Adipose tissue (tissue), 3 donors: ENCODE measurements around the gene GKN2. TPM values are rescaled to one million over a fixed set of nuclear protein-coding genes. Genes with fewer than 3 reads are reported as not detected.

Experiments
- H3K27ac ChIP-seq: one replicate; pipeline ENCODE4 v1.5.1; 2013; ENCODE audit warnings: low read depth, low read length
- WGBS, 3 donors: extraction: QIAGEN DNeasy Blood & Tissue Kit; methylation state at CpG; one replicate each; pipeline ENCODE4 v1.1.7; 2013; 5-methylcytosine and 5-hydroxymethylcytosine counted together
- polyA plus RNA-seq, 3 donors: library from polyadenylated mRNA; stranded (reverse); fragments of 200-250 nt; gene quantifications; one replicate each; pipeline ENCODE4 v1.2.3, GENCODE V29; 2013
- donor health status: healthy with polysubstance abuse.
- donor health status: Bipolar disorder and iron deficiency.
- donor health status: healthy.

The GKN2 gene
- 100 to 1,000 TPM in 1 of 3 donors, 10 to 100 TPM in 1, under 1 TPM in 1; 0.41 to 318 (median 29.8) TPM for polyA plus RNA-seq

GRCh38 chr2:68952887-68953521, at the start of gene GKN2:
Gene GKN2, minus strand, starts transcription at chr2:68952893. Its CDS starts 32 bp downstream, at chr2:68952861.
- 79 to 90% (median 85%) methylated on average over 4 of the region's 4 CpGs for WGBS, 3 donors
- H3K27ac ChIP-seq, result no peak within 1 kb of the TSS

GRCh38 chr2:69001879-69002278, 49.2 kb upstream of the GKN2 start:
- H3K27ac ChIP-seq, result no peak overlapping the region

GRCh38 chr2:68997401-68997800, 44.7 kb upstream of the GKN2 start:
- no peak overlapping the region for H3K27ac ChIP-seq

GRCh38 chr2:68995916-68996315, 43.2 kb upstream of the GKN2 start:
- WGBS, 3 donors, result 33 to 54% (median 46%) methylated on average over 3 of the region's 3 CpGs
- no peak overlapping the region for H3K27ac ChIP-seq

- WGBS, 3 donors, result 49 to 71% (median 50%) methylated on average over 4 of the region's 4 CpGs
- no peak overlapping the region for H3K27ac ChIP-seq
Observed at GRCh38 chr2:68994864-68995263, 42.2 kb upstream of the GKN2 start.

GRCh38 chr2:68993660-68994059, 41.0 kb upstream of the GKN2 start:
- 69 to 87% (median 85%) methylated on average over 7 of the region's 7 CpGs for WGBS, 3 donors

GRCh38 chr2:68992933-68993332, 40.2 kb upstream of the GKN2 start:
- H3K27ac ChIP-seq, result no peak overlapping the region
- 72 to 87% (median 73%) methylated on average over 3 of the region's 3 CpGs for WGBS, 3 donors

More at GRCh38 chr2:68993660-68994059, 41.0 kb upstream of the GKN2 start:
- H3K27ac ChIP-seq, result no peak overlapping the region

- H3K27ac ChIP-seq, result no peak overlapping the region
- WGBS, 3 donors, result 82 to 95% (median 92%) methylated on average over 5 of the region's 5 CpGs
Observed at GRCh38 chr2:68992341-68992740, 39.6 kb upstream of the GKN2 start.

GRCh38 chr2:68989035-68989434, 36.3 kb upstream of the GKN2 start:
- 45 to 63% (median 62%) methylated on average over 5 of the region's 5 CpGs for WGBS, 3 donors
- H3K27ac ChIP-seq, result no peak overlapping the region

- H3K27ac ChIP-seq, result no peak overlapping the region
- whole genome bisulfite sequencing, 3 donors, result 49 to 65% (median 64%) methylated on average over 5 of the region's 5 CpGs
Observed at GRCh38 chr2:68987021-68987503, 34.4 kb upstream of the GKN2 start.

- WGBS, 3 donors, result 35 to 65% (median 38%) methylated on average over 1 of the region's 1 CpG
- no peak overlapping the region for H3K27ac ChIP-seq
Observed at GRCh38 chr2:68980956-68981355, 28.3 kb upstream of the GKN2 start.

- no peak overlapping the region for H3K27ac ChIP-seq
- 60 to 69% (median 69%) methylated on average over 3 of the region's 3 CpGs for WGBS, 3 donors
Observed at GRCh38 chr2:68978098-68978497, 25.4 kb upstream of the GKN2 start.

GRCh38 chr2:68977453-68977852, 24.8 kb upstream of the GKN2 start:
- WGBS, 3 donors, result 58 to 86% (median 83%) methylated on average over 4 of the region's 4 CpGs
- no peak overlapping the region for H3K27ac ChIP-seq

GRCh38 chr2:68975844-68976243, 23.2 kb upstream of the GKN2 start:
- WGBS, 3 donors, result 92 to 99% (median 96%) methylated on average over 2 of the region's 2 CpGs
- no peak overlapping the region for H3K27ac ChIP-seq

- H3K27ac ChIP-seq, result no peak overlapping the region
- WGBS, 3 donors, result 61 to 81% (median 75%) methylated on average over 9 of the region's 9 CpGs
Observed at GRCh38 chr2:68974946-68975665, 22.4 kb upstream of the GKN2 start.

GRCh38 chr2:68974251-68974650, 21.6 kb upstream of the GKN2 start, which contains the start of gene GKN1:
Gene GKN1, plus strand, starts transcription at chr2:68974636. Its CDS starts 42 bp downstream, at chr2:68974678.
- no peak within 1 kb of the TSS for H3K27ac ChIP-seq
- WGBS, 3 donors, result 52 to 74% (median 66%) methylated on average over 3 of the region's 3 CpGs

- 65 to 87% (median 71%) methylated on average over 5 of the region's 5 CpGs for WGBS, 3 donors
- H3K27ac ChIP-seq, result no peak overlapping the region
Observed at GRCh38 chr2:68971591-68972231, 19.0 kb upstream of the GKN2 start.

GRCh38 chr2:68970566-68971265, 18.0 kb upstream of the GKN2 start:
- no peak overlapping the region for H3K27ac ChIP-seq
- 68 to 80% (median 74%) methylated on average over 8 of the region's 8 CpGs for WGBS, 3 donors
